SJCRH30 (cell line): ENCODE measurements around the gene APOL2. TPM values are rescaled to one million over a fixed set of nuclear protein-coding genes. Genes with fewer than 3 reads are reported as not detected.

ENCODE experiments used
- total RNA-seq: library from RNA; depleted of rRNA; stranded (reverse); fragments of >200 nt; shearing (Covaris generic); gene quantifications from 2 replicates; pipeline ENCODE4 v1.2.3, GENCODE V29; 2014; rRNA removed

Gene APOL2
- total RNA-seq, 1 experiment from 2014 or later, result 1.9 TPM

Other genes starting within 250 kb of the APOL2 start
- gene RBFOX2, start 210.7 kb downstream of the APOL2 start, total RNA-seq, result 136 and 147 TPM in 2 replicates
- gene APOL3, start 78.8 kb downstream of the APOL2 start, total RNA-seq, result 0.08 TPM in 1 of 2 replicates, not detected in the other
- 0.10 TPM in 1 of 2 replicates, not detected in the other for gene APOL4, start 37.7 kb downstream of the APOL2 start, total RNA-seq
- gene APOL1, start 13.6 kb upstream of the APOL2 start, total RNA-seq, result 0.12 and 0.30 TPM in 2 replicates
- gene MYH9, start 148.4 kb upstream of the APOL2 start, total RNA-seq, result 151 TPM in 2 replicates
- gene TXN2, start 242.1 kb upstream of the APOL2 start, total RNA-seq, result 45.6 and 53.6 TPM in 2 replicates